Stimulated activated CD4-positive, alpha-beta T cell treated with anti-CD3 and anti-CD28 coated beads, Interleukin-4, amount 100 ng/mL, for 4 hours (primary cell): ENCODE data around the gene SATB1.
"Not testable (repeated sequence)": the region's sequence is repeated elsewhere in the genome, so short reads cannot be mapped to it uniquely, and the experiment has no call there.

Experiments
- DNase-seq, 2 experiments: peaks; one replicate each; pipeline ENCODE4 v3.0.0-alpha.2; 2020

SATB1 gene

GRCh38 chr3:18424729-18425640 lies at the start of gene SATB1:
Gene SATB1 (minus strand): TSS chr3:18425339. CDS start chr3:18420967, 4,372 bp downstream.
- peak; percentile 56 to 67 for DNase-seq

- no peak for DNase-seq
Observed at GRCh38 chr3:18474202-18474601, 49.1 kb upstream of the SATB1 start.

- no peak for DNase-seq
Observed at GRCh38 chr3:18469775-18470174, 44.6 kb upstream of the SATB1 start.

GRCh38 chr3:18466136-18466535 lies 41.0 kb upstream of the SATB1 start:
- no peak for DNase-seq

GRCh38 chr3:18454766-18455165 lies 29.6 kb upstream of the SATB1 start:
- no peak for DNase-seq

GRCh38 chr3:18449618-18450017 lies 24.5 kb upstream of the SATB1 start:
- not testable (repeated sequence) for DNase-seq

- DNase-seq, result no peak
Observed at GRCh38 chr3:18447720-18448119, 22.6 kb upstream of the SATB1 start.

- DNase-seq, result no peak
Observed at GRCh38 chr3:18446149-18446825, 21.1 kb upstream of the SATB1 start.

GRCh38 chr3:18445401-18446148 lies 20.4 kb upstream of the SATB1 start:
- peak; percentile 56 to 73 for DNase-seq

GRCh38 chr3:18444595-18445400 lies 19.7 kb upstream of the SATB1 start:
- peak; percentile 74 to 82 for DNase-seq

- peak in 1 of 2 experiments; percentile 29 for DNase-seq
Observed at GRCh38 chr3:18443665-18444594, 18.8 kb upstream of the SATB1 start.

- DNase-seq, result peak in 1 of 2 experiments; percentile 4
Observed at GRCh38 chr3:18442756-18443664, 17.9 kb upstream of the SATB1 start.

GRCh38 chr3:18441551-18441950 lies 16.4 kb upstream of the SATB1 start:
- no peak for DNase-seq

- no peak for DNase-seq
Observed at GRCh38 chr3:18440066-18440722, 15.1 kb upstream of the SATB1 start.

GRCh38 chr3:18439281-18439680 lies 14.1 kb upstream of the SATB1 start:
- DNase-seq, result no peak

- peak; percentile 24 to 64 for DNase-seq
Observed at GRCh38 chr3:18438586-18438985, 13.4 kb upstream of the SATB1 start.

GRCh38 chr3:18436213-18436612 lies 11.1 kb upstream of the SATB1 start:
- no peak for DNase-seq

- DNase-seq, result no peak
Observed at GRCh38 chr3:18434711-18435110, 9.6 kb upstream of the SATB1 start.

- DNase-seq, result no peak
Observed at GRCh38 chr3:18432752-18433151, 7.6 kb upstream of the SATB1 start.

- DNase-seq, result no peak
Observed at GRCh38 chr3:18431266-18431665, 6.1 kb upstream of the SATB1 start.
